GM19395 (cell line): ENCODE measurements around the gene ALAS2.
"Not testable (repeated sequence)": the region's sequence is repeated elsewhere in the genome, so short reads cannot be mapped to it uniquely, and the experiment has no call there.

ENCODE experiments used
- ATAC-seq: cut with Tn5 transposase; IDR thresholded peaks from one replicate; pipeline ENCODE4 v1.9.1; 2021; ENCODE audit warnings: mild to moderate bottlenecking, moderate library complexity; ENCODE audit not compliant: unreplicated experiment

ALAS2 gene

GRCh38 chrX:55030271-55031205 lies at the start of gene ALAS2:
Gene ALAS2, minus strand, starts transcription at chrX:55030977. Its CDS starts 4,977 bp downstream, at chrX:55026000.
- ATAC-seq = no peak

GRCh38 chrX:55074851-55075467 lies 44.2 kb upstream of the ALAS2 start, which contains the start of gene PAGE2B:
Gene PAGE2B, plus strand, starts transcription at chrX:55075030. Its CDS starts 1,012 bp downstream, at chrX:55076042.
- no peak for ATAC-seq

- no peak for ATAC-seq
These were observed 41.5 kb upstream of the ALAS2 start for GRCh38 chrX:55072286-55072685.

GRCh38 chrX:55067180-55067579 lies 36.4 kb upstream of the ALAS2 start:
- not testable (repeated sequence) for ATAC-seq

GRCh38 chrX:55057675-55058249 lies 27.0 kb upstream of the ALAS2 start:
- ATAC-seq = peak; percentile 80

GRCh38 chrX:55056820-55057674 lies 26.3 kb upstream of the ALAS2 start:
- ATAC-seq = no peak

GRCh38 chrX:55050599-55050998 lies 19.8 kb upstream of the ALAS2 start:
- ATAC-seq = not testable (repeated sequence)

GRCh38 chrX:55041514-55041913 lies 10.7 kb upstream of the ALAS2 start:
- no peak for ATAC-seq

GRCh38 chrX:55039471-55039870 lies 8.7 kb upstream of the ALAS2 start:
- no peak for ATAC-seq

- ATAC-seq = no peak
These were observed 2.7 kb upstream of the ALAS2 start for GRCh38 chrX:55033429-55033828.

GRCh38 chrX:55029291-55029690 lies 1.5 kb downstream of the ALAS2 start:
- no peak for ATAC-seq

GRCh38 chrX:55028611-55029010 lies 2.2 kb downstream of the ALAS2 start:
- no peak for ATAC-seq

GRCh38 chrX:55028040-55028439 lies 2.7 kb downstream of the ALAS2 start:
- no peak for ATAC-seq

- ATAC-seq = no peak
These were observed 3.9 kb downstream of the ALAS2 start for GRCh38 chrX:55026840-55027239.

GRCh38 chrX:55026143-55026542 lies 4.6 kb downstream of the ALAS2 start:
- ATAC-seq = no peak

- ATAC-seq = no peak
These were observed 15.9 kb downstream of the ALAS2 start for GRCh38 chrX:55014897-55015299.

GRCh38 chrX:55011294-55011693 lies 19.5 kb downstream of the ALAS2 start:
- no peak for ATAC-seq

- ATAC-seq = no peak
These were observed 22.0 kb downstream of the ALAS2 start for GRCh38 chrX:55008571-55009358.

- no peak for ATAC-seq
These were observed 23.1 kb downstream of the ALAS2 start for GRCh38 chrX:55007656-55008055.
